ENCODE results near the gene HLCS.

The HLCS gene

GRCh38 chr21:36719614-36720013 is 246.9 kb downstream of the HLCS start:
- DNase-seq (ENCODE audit: low read depth), result no peak
- no peak for TF ChIP-seq CTCF (IDR thresholded peaks at IDR 0.05; ENCODE audit: insufficient read depth, low read depth, low read length, missing control alignments)
- H3K4me3 ChIP-seq (ENCODE audit: low read length), result no peak overlapping the region

GRCh38 chr21:36718951-36719501 is 247.4 kb downstream of the HLCS start:
- H3K4me3 ChIP-seq (ENCODE audit: low read length), result no peak overlapping the region
- peak; percentile 66 for DNase-seq (ENCODE audit: low read depth)
- TF ChIP-seq CTCF (IDR thresholded peaks at IDR 0.05; ENCODE audit: insufficient read depth, low read depth, low read length, missing control alignments), result no peak

- H3K4me3 ChIP-seq (ENCODE audit: low read length), result no peak overlapping the region
- DNase-seq (ENCODE audit: low read depth), result no peak
Measured at GRCh38 chr21:36717976-36718375, 248.5 kb downstream of the HLCS start.

GRCh38 chr21:36716836-36717235 is 249.6 kb downstream of the HLCS start:
- DNase-seq (ENCODE audit: low read depth), result no peak
- no peak for TF ChIP-seq CTCF (IDR thresholded peaks at IDR 0.05; ENCODE audit: insufficient read depth, low read depth, low read length, missing control alignments)
- H3K4me3 ChIP-seq (ENCODE audit: low read length), result no peak overlapping the region

More at GRCh38 chr21:36717976-36718375, 248.5 kb downstream of the HLCS start:
- TF ChIP-seq CTCF (IDR thresholded peaks at IDR 0.05; ENCODE audit: insufficient read depth, low read depth, low read length, missing control alignments), result no peak

- H3K4me3 ChIP-seq (ENCODE audit: low read length), result no peak overlapping the region
- DNase-seq (ENCODE audit: low read depth), result no peak
- TF ChIP-seq CTCF (IDR thresholded peaks at IDR 0.05; ENCODE audit: insufficient read depth, low read depth, low read length, missing control alignments), result no peak
Measured at GRCh38 chr21:36716387-36716786, 250.1 kb downstream of the HLCS start.

- DNase-seq (ENCODE audit: low read depth), result no peak
- no peak overlapping the region for H3K4me3 ChIP-seq (ENCODE audit: low read length)
- no peak for TF ChIP-seq CTCF (IDR thresholded peaks at IDR 0.05; ENCODE audit: insufficient read depth, low read depth, low read length, missing control alignments)
Measured at GRCh38 chr21:36713746-36714145, 252.7 kb downstream of the HLCS start.

- no peak overlapping the region for H3K4me3 ChIP-seq (ENCODE audit: low read length)
- no peak for TF ChIP-seq CTCF (IDR thresholded peaks at IDR 0.05; ENCODE audit: insufficient read depth, low read depth, low read length, missing control alignments)
- no peak for DNase-seq (ENCODE audit: low read depth)
Measured at GRCh38 chr21:36710729-36711048, 255.8 kb downstream of the HLCS start.

Measured in epithelial cell of esophagus (primary cell).